Measurements from ENCODE around the gene MTA3.

MTA3 gene

GRCh38 chr2:42758751-42759150 lies 190.3 kb downstream of the MTA3 start:
- DNase-seq: no peak

GRCh38 chr2:42761554-42761953 lies 193.1 kb downstream of the MTA3 start:
- DNase-seq: no peak

GRCh38 chr2:42762155-42762554 lies 193.7 kb downstream of the MTA3 start:
- DNase-seq: no peak

- DNase-seq: no peak
Measured at GRCh38 chr2:42762823-42763804, 194.7 kb downstream of the MTA3 start.

- peak in 1 of 56 donors; percentile 20 for DNase-seq
Measured at GRCh38 chr2:42764096-42764495, 195.7 kb downstream of the MTA3 start, which contains the start of gene OXER1. Gene OXER1, minus strand, starts transcription at chr2:42764135. Its CDS starts 73 bp downstream, at chr2:42764062.

- no peak for DNase-seq
Measured at GRCh38 chr2:42764901-42765300, 196.5 kb downstream of the MTA3 start.

- no peak for DNase-seq
Measured at GRCh38 chr2:42765686-42766085, 197.3 kb downstream of the MTA3 start.

- no peak for DNase-seq
Measured at GRCh38 chr2:42767080-42767898, 198.9 kb downstream of the MTA3 start.

- DNase-seq: no peak
Measured at GRCh38 chr2:42767899-42768705, 199.7 kb downstream of the MTA3 start.

GRCh38 chr2:42768706-42769256 lies 200.3 kb downstream of the MTA3 start:
- no peak for DNase-seq

- DNase-seq: no peak
Measured at GRCh38 chr2:42769583-42770287, 201.3 kb downstream of the MTA3 start.

GRCh38 chr2:42770288-42771131 lies 202.1 kb downstream of the MTA3 start:
- DNase-seq: peak in 4 of 56 donors; percentile 6 to 38 (median 30)

GRCh38 chr2:42771546-42772153 lies 203.2 kb downstream of the MTA3 start:
- no peak for DNase-seq

- DNase-seq: no peak
Measured at GRCh38 chr2:42775186-42775585, 206.8 kb downstream of the MTA3 start.

GRCh38 chr2:42775810-42776209 lies 207.4 kb downstream of the MTA3 start:
- DNase-seq: no peak

GRCh38 chr2:42777883-42778805 lies 209.7 kb downstream of the MTA3 start:
- DNase-seq: no peak

GRCh38 chr2:42781181-42781580 lies 212.7 kb downstream of the MTA3 start:
- no peak for DNase-seq

GRCh38 chr2:42783511-42783910 lies 215.1 kb downstream of the MTA3 start:
- DNase-seq: no peak

Measured in nucleus accumbens (tissue), 56 donors.